NCI-H146 treated with DMSO at 0.1 percent for 48 hours (cell line): ENCODE results near the gene DNER.

ENCODE experiments used
- DNase-seq: peaks from one replicate; lab custom pipeline; 2025; ENCODE audit not compliant: unreplicated experiment; lab: John Stamatoyannopoulos, UW

Gene DNER

GRCh38 chr2:229673676-229674075 lies 40.7 kb downstream of the DNER start:
- no peak for DNase-seq

- no peak for DNase-seq
These were observed 42.3 kb downstream of the DNER start for GRCh38 chr2:229672021-229672420.

DNA sequence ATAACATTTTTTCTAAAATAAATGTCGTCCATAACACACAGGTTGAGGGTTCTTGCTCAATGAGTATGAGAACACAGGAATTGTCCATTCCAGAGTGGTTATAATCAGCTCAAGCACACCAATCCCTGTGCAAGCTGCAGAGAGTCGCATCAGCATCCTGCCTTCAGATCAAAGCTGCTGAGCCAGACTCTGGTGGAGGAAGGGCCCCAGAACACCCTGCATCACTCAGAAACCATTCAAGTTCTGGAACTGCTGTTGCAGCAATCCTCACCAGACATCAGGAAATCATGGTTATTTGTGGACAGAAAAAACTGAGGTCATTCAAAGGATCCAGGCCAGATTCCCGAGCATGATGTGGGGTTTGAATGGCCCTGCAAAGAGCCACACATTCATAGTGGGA lies 44.5 kb downstream of the DNER start:
- no peak for DNase-seq

DNA sequence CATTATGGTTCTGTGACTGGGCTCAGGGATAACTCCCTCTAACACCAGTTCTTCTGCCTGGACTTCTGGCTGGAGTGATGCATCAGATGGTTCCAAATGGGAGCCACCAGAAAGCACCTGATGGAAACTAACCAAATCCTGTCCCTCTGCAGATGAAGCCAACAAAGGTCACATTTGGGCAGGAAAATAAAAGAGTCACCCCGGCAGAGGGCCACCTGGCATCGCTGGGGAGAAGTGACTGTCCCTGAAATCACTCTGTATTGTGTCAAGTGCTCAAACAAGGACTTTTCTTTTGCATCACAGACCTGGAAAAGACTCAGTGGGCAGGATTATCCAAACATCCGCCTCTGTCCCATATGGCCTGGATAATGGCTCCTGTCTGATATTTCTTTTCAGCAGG lies 47.5 kb downstream of the DNER start:
- DNase-seq, result no peak

GRCh38 chr2:229665158-229665557 lies 49.2 kb downstream of the DNER start:
- DNase-seq, result no peak

- DNase-seq, result no peak
These were observed 52.9 kb downstream of the DNER start for GRCh38 chr2:229661478-229661877.

DNA sequence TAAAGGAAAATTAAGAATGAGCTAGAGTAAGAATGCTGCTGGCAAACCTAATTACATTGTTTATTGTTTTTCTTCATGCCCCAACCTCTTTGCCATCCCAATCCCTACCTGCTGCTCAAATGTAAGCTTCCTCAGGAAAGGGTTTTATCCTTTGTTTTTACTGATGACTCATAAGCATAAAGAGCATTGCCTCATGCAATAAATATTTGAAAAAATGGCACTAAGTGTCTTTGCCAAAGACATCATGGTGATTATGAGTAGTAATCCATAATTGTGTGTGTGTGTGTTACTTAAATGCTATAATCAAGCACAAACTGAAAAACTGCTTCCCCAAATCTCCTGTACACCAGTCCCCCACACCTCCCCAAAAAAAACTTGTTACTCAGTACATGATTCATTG lies 53.4 kb downstream of the DNER start:
- DNase-seq, result no peak

- no peak for DNase-seq
These were observed 54.0 kb downstream of the DNER start for GRCh38 chr2:229660391-229660790.

DNA sequence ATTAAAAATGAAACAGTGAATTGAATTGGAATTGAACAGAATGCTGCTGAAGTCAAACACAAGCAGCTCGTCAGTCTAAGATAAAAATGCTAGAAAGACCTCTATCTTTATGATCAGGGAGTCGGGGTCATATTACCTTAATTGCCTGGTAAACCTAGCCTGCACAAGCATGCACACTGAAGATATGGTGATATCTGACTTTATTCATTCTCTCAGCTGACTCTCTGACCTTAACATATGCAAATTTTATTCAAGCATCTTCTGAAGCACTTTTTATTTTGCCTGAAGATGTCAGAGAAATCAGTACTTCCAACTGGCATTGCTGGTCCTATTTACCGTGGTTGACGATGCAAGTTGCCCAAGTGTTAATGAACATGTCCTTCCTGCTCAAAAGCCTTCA lies 56.4 kb downstream of the DNER start:
- no peak for DNase-seq

DNA sequence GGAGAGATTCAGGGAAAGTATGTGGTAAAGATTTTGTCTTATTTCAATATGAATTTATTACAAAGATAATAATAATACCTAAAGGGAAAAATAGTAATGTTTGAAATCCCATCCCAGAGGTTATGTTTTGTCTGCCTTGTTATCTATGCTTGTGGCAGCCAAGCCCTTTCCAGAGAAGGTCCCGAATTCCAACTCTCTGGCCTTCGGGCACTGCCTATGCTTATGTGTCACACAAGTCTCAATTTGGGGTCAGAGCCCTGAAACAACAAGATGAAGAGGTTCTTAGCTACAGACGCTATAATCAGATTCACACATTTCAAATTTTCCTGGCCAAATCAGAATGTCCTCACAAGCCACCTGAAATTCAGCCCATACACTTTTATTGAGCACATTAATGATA lies 59.9 kb downstream of the DNER start:
- DNase-seq, result no peak

GRCh38 chr2:229653531-229653930 lies 60.8 kb downstream of the DNER start:
- DNase-seq, result no peak

DNA sequence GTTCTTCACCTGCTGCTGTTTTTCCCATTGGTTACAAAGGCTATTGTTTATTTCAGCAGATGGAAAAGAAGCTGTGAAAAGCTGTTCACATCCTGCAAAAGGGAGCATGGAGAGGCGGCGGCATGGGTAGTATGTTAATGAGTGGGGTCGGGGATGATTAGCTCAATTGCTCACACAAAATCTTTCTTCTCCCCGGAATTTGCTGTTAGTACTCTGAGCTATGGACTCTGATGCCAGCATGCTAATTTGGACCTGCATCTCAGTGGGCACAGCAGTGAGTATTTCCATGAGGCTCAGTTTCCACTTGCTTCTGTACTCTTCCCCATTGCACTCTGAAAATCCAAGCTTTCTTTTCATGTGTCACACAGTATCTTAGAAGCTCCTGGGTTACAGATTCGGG lies 61.6 kb downstream of the DNER start:
- no peak for DNase-seq

- DNase-seq, result no peak
These were observed 63.5 kb downstream of the DNER start for GRCh38 chr2:229650901-229651300.

DNA sequence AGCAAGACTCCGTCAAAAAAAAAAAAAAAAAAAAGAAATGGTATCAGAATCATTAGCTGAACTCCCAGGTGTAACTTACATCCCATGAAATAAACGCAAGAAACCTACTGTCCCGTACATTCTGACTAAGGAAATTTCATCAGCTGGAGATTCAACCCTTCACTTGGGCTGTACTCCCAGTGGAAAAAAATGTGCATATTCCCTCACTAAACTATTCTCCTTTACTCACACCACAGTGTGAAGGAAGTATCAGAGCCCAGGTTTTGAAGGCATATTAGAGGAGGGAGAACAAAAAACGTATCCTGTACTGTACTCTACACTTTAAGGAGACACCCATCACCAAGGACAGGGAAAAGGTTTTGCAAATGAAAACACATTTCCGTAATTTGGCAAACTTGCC lies 64.3 kb downstream of the DNER start:
- no peak for DNase-seq

GRCh38 chr2:229646186-229646723 lies 68.1 kb downstream of the DNER start:
- DNase-seq, result no peak

GRCh38 chr2:229642371-229642770 lies 72.0 kb downstream of the DNER start:
- no peak for DNase-seq

- no peak for DNase-seq
These were observed 72.7 kb downstream of the DNER start for GRCh38 chr2:229641676-229642075.

GRCh38 chr2:229640636-229641035 lies 73.7 kb downstream of the DNER start:
- DNase-seq, result no peak

GRCh38 chr2:229636571-229636970 lies 77.8 kb downstream of the DNER start:
- no peak for DNase-seq

GRCh38 chr2:229635371-229635680 lies 79.0 kb downstream of the DNER start:
- DNase-seq, result no peak

DNA sequence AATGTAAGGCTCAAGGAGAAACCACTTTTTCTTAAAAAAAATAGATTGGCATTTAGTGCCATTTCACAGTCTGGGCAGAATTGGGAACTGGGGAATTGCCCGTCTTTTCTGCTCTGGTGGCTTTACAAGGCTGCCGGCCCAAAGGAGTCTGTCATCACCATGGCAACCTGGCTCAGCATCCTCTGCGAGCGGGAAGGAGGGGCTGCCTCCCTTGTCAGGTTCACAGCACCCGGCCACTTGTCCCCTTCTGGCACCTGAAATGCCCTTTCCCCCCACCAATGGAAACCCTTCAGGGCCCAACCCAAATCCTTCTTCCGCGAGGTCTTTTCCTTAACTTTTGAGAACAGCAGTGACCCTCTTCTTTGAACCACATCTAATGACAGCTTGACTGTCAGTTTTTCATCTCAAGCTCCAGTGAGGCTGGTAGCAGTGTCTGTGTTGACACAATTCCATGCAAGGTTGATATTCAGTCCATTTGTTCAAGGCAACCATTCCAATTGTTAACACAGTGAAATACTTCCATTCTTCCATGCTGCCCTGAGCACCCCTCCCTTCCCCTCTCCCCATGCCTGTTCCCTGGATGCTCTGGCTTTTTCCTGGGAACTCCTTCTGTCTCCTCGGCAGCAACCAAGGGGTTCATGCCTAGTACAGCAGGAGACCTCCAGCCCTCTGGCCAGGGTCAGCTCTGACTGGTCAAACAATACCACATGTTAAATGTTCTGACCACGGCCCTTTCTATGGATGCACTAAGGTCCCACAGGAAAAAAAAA lies 79.6 kb downstream of the DNER start:
- no peak for DNase-seq

DNA sequence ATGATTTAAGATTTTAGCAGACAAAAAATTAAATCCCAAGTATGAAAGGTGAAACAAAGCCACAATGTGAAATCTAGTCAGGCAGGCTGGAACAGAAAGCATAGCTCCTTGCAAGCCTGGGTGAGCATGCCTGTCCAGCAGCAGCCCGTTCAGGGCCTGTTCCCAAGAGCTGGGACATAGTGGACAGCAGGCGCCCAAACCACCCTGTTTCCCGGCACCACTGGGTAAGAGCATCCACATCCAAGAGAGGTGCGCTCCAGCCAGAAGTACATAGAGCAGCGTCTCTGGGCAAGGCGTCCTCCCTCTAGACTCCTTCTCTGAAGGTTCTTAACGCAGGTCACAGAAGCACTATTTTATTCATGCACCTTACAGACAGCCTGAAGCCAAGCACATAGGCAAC lies 80.8 kb downstream of the DNER start:
- DNase-seq, result no peak

- DNase-seq, result no peak
These were observed 85.3 kb downstream of the DNER start for GRCh38 chr2:229629039-229629438.
